WTC11 (cell line): ENCODE measurements around the gene CDC73.

Experiments used
- CREB1 ChIP-seq: sonication (generic); formaldehyde crosslinking; IDR thresholded peaks from 2 replicates; pipeline ENCODE4 v1.8.0; 2023; ENCODE audit warnings: mild to moderate bottlenecking, missing genetic modification reagents
- CREM ChIP-seq: sonication (generic); formaldehyde crosslinking; IDR thresholded peaks from 2 replicates; pipeline ENCODE4 v1.8.1; 2022; ENCODE audit warnings: mild to moderate bottlenecking, missing genetic modification reagents, moderate library complexity
- CTCF ChIP-seq: fragments of 200-600 bp; IDR thresholded peaks from 2 replicates; pipeline ENCODE4 v1.8.0; 2022; ENCODE audit warnings: antibody characterized with exemption
- EMX1 ChIP-seq: fragments of 250-450 bp; sonication (Bioruptor Pico); IDR thresholded peaks from 2 replicates; pipeline ENCODE4 v1.8.0; 2021; ENCODE audit warnings: mild to moderate bottlenecking
- KAT7 ChIP-seq: sonication (generic); formaldehyde crosslinking; IDR thresholded peaks from 2 replicates; pipeline ENCODE4 v1.8.1; 2023; ENCODE audit warnings: missing genetic modification reagents, mild to moderate bottlenecking, borderline replicate concordance
- NFE2L1 ChIP-seq: sonication (generic); formaldehyde crosslinking; IDR thresholded peaks from 2 replicates; pipeline ENCODE4 v1.8.1; 2023; ENCODE audit warnings: missing genetic modification reagents
- TEAD4 ChIP-seq: sonication (generic); formaldehyde crosslinking; IDR thresholded peaks from 2 replicates; pipeline ENCODE4 v1.8.0; 2022; ENCODE audit warnings: mild to moderate bottlenecking, missing genetic modification reagents
- ZNF512 ChIP-seq: sonication (generic); formaldehyde crosslinking; IDR thresholded peaks from 2 replicates; pipeline ENCODE4 v1.8.1; 2022; ENCODE audit warnings: missing genetic modification reagents, borderline replicate concordance

GRCh38 chr1:193083365-193084088 is 38.3 kb upstream of the CDC73 start:
- TF ChIP-seq CTCF (no peak), TEAD4 (CRISPR knock-in tag) (no peak), KAT7 (CRISPR knock-in tag) (no peak), EMX1 (CRISPR knock-in tag) (no peak), CREM (CRISPR knock-in tag) (no peak), CREB1 (CRISPR knock-in tag) (no peak), NFE2L1 (CRISPR knock-in tag) (no peak), ZNF512 (CRISPR knock-in tag) (no peak)
